ENCODE measurements around the gene HNRNPUL1.
"Not testable (repeated sequence)": the region's sequence is repeated elsewhere in the genome, so short reads cannot be mapped to it uniquely, and the experiment has no call there.

HNRNPUL1 gene

DNA sequence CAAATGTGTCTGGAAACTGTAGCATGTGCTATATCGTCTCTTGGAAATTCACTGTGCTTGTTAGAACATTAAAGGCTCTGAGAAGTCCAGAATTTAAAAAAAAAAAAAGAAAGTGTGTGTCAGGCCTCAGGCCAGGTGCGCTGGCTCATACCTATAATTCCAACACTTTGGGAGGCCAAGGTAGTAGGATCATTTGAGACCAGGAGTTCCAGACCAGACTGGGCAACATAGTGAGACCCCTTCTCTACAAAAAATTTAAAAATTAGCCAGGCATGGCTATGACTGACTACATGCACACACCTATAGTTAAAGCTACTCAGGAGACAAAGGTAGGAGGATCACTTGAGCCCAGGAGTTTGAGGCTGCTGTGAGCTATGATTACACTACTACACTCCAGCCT lies 4.9 kb downstream of the HNRNPUL1 start:
- DNase-seq (ENCODE audit: insufficient read length, low spot score), result no peak
- TF ChIP-seq PAX5 (IDR thresholded peaks at IDR 0.05; ENCODE audit: insufficient read depth, low read length, severe bottlenecking) (no peak), SPI1 (IDR thresholded peaks at IDR 0.05; ENCODE audit: low read depth, low read length) (no peak), POLR2AphosphoS5 (IDR thresholded peaks at IDR 0.05; ENCODE audit: low read depth, low read length) (no peak), POU2F2 (IDR thresholded peaks at IDR 0.05; ENCODE audit: low read depth, low read length) (no peak), TAF1 (IDR thresholded peaks at IDR 0.05; ENCODE audit: low read depth, low read length) (no peak), POLR2A (IDR thresholded peaks at IDR 0.05; ENCODE audit: low read depth, low read length) (no peak)
- FAIRE-seq, result no peak

GRCh38 chr19:41269571-41269970 lies 5.4 kb downstream of the HNRNPUL1 start:
- DNase-seq (ENCODE audit: insufficient read length, low spot score) (no peak), FAIRE-seq (no peak)
- TF ChIP-seq POLR2A (IDR thresholded peaks at IDR 0.05; ENCODE audit: low read depth, low read length), result no peak
- no peak for TF ChIP-seq SPI1 (IDR thresholded peaks at IDR 0.05; ENCODE audit: low read depth, low read length)
- TF ChIP-seq POU2F2 (IDR thresholded peaks at IDR 0.05; ENCODE audit: low read depth, low read length), result no peak
- TF ChIP-seq POLR2AphosphoS5 (IDR thresholded peaks at IDR 0.05; ENCODE audit: low read depth, low read length), result no peak
- no peak for TF ChIP-seq TAF1 (IDR thresholded peaks at IDR 0.05; ENCODE audit: low read depth, low read length)
- TF ChIP-seq PAX5 (IDR thresholded peaks at IDR 0.05; ENCODE audit: insufficient read depth, low read length, severe bottlenecking), result no peak

DNA sequence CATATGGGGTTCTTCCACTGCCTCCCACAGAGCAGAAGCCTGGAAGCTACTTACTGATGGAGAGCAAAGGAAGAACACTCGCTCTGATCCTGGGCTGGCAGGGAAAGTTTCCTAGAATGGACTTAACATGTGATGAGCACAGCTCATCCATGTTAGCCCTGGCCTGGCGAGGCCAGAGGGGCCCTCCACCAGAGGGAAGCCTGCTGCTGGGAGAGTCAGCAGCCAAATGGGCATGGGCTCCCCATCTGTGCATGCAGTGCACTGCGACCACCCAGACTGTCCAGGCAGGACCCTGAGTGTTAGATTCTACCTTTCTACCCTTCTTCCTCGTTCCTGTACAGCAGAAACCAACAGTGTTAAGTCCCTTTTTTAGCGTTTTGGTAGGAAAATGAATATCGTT lies 8.9 kb downstream of the HNRNPUL1 start:
- no peak for TF ChIP-seq POLR2AphosphoS5 (IDR thresholded peaks at IDR 0.05; ENCODE audit: low read depth, low read length)
- no peak for TF ChIP-seq POU2F2 (IDR thresholded peaks at IDR 0.05; ENCODE audit: low read depth, low read length)
- no peak for TF ChIP-seq POLR2A (IDR thresholded peaks at IDR 0.05; ENCODE audit: low read depth, low read length)
- TF ChIP-seq TAF1 (IDR thresholded peaks at IDR 0.05; ENCODE audit: low read depth, low read length), result no peak
- no peak for TF ChIP-seq PAX5 (IDR thresholded peaks at IDR 0.05; ENCODE audit: insufficient read depth, low read length, severe bottlenecking)
- TF ChIP-seq SPI1 (IDR thresholded peaks at IDR 0.05; ENCODE audit: low read depth, low read length), result no peak
- FAIRE-seq (no peak), DNase-seq (ENCODE audit: insufficient read length, low spot score) (no peak)

DNA sequence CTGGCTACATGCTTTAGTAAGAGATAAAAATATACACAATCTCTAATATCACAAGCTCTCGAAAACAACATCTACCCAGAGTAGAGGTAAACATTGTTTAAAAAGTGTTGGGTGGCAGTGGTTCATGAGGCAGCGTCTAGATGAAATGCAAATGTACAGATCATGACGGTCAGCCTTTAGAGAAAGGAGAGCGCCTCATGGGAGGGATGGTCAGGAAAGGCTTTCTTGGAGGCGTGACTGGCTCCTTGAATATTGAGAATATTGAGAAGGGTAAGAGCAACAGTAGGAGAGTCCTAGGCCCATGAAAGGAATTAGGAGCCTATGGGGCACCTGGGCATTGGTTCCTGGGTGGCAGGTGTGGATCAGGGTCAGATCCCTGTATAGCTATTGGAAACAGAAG lies 10.6 kb downstream of the HNRNPUL1 start:
- FAIRE-seq, result no peak
- no peak for DNase-seq (ENCODE audit: insufficient read length, low spot score)
- TF ChIP-seq POU2F2 (IDR thresholded peaks at IDR 0.05; ENCODE audit: low read depth, low read length), result no peak
- no peak for TF ChIP-seq TAF1 (IDR thresholded peaks at IDR 0.05; ENCODE audit: low read depth, low read length)
- no peak for TF ChIP-seq POLR2A (IDR thresholded peaks at IDR 0.05; ENCODE audit: low read depth, low read length)
- no peak for TF ChIP-seq POLR2AphosphoS5 (IDR thresholded peaks at IDR 0.05; ENCODE audit: low read depth, low read length)
- TF ChIP-seq PAX5 (IDR thresholded peaks at IDR 0.05; ENCODE audit: insufficient read depth, low read length, severe bottlenecking), result no peak
- TF ChIP-seq SPI1 (IDR thresholded peaks at IDR 0.05; ENCODE audit: low read depth, low read length), result no peak

DNA sequence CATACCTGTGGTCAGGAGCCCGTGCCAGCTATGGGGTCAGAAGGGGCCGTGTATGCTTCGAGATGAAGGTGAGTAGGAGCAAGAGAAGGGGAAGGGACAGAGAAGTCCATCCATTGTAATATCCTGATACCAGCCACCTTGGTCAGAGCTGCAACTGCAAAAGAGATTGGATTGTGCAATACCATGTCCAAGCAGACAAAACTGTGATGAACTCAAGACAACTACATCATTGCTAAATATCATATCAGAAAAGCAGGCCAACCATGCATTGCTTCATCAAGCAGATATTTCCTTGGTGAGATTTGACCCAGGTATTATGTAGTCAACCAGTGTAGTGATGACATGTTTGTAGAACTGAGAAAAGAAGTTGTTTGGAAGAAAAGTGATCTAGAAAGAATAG lies 12.1 kb downstream of the HNRNPUL1 start:
- TF ChIP-seq TAF1 (IDR thresholded peaks at IDR 0.05; ENCODE audit: low read depth, low read length) (no peak), PAX5 (IDR thresholded peaks at IDR 0.05; ENCODE audit: insufficient read depth, low read length, severe bottlenecking) (no peak), POLR2A (IDR thresholded peaks at IDR 0.05; ENCODE audit: low read depth, low read length) (no peak), POU2F2 (IDR thresholded peaks at IDR 0.05; ENCODE audit: low read depth, low read length) (no peak)
- FAIRE-seq (no peak), DNase-seq (ENCODE audit: insufficient read length, low spot score) (no peak)

GRCh38 chr19:41278478-41278877 lies 14.3 kb downstream of the HNRNPUL1 start:
- TF ChIP-seq POLR2AphosphoS5 (IDR thresholded peaks at IDR 0.05; ENCODE audit: low read depth, low read length) (no peak), POLR2A (IDR thresholded peaks at IDR 0.05; ENCODE audit: low read depth, low read length) (no peak), TAF1 (IDR thresholded peaks at IDR 0.05; ENCODE audit: low read depth, low read length) (no peak), POU2F2 (IDR thresholded peaks at IDR 0.05; ENCODE audit: low read depth, low read length) (no peak), PAX5 (IDR thresholded peaks at IDR 0.05; ENCODE audit: insufficient read depth, low read length, severe bottlenecking) (no peak), SPI1 (IDR thresholded peaks at IDR 0.05; ENCODE audit: low read depth, low read length) (no peak)
- no peak for DNase-seq (ENCODE audit: insufficient read length, low spot score)
- no peak for FAIRE-seq

DNA sequence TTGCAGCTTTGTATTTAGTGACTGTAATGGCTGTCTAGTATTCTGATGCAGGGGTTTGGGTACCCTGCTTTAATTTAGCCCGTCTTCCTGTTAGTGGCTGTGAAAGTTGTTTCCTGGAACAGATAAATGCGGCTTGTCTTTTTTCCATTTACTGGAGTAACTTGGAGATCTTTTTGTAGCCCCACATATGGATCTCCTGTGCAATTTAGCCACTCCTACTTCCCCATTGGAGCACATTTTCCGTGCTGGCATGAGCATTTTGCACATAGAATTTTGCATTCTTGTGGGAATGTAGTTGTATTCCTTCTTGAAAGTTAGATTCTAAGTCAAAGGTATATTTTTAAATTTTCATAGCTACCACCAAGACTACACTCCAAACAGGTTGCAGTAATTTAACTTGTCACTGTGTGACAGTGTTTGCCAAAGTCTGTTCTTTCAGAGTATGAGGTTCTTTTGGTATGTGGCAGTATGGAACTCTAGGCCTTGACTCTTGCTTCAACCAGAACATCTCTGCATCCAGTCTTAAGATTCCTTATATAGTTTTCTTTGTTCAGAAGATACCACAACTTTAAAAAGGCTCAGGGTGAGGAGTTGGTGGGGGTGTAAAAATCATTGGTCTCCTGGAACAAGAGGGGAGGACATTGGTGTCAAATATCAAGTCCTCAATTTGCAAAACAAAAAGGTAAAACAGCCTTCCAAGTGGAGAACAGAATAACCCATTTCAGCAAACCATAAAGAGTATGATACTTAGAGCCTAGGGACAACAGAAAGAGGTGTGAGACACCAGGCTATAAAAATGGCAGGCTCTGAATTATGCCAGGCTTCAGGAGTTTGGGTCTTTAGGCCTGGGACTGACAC lies 24.7 kb downstream of the HNRNPUL1 start:
- FAIRE-seq (no peak), DNase-seq (ENCODE audit: insufficient read length, low spot score) (no peak)
- no peak for TF ChIP-seq PAX5 (IDR thresholded peaks at IDR 0.05; ENCODE audit: insufficient read depth, low read length, severe bottlenecking)
- no peak for TF ChIP-seq TAF1 (IDR thresholded peaks at IDR 0.05; ENCODE audit: low read depth, low read length)
- no peak for TF ChIP-seq POLR2AphosphoS5 (IDR thresholded peaks at IDR 0.05; ENCODE audit: low read depth, low read length)
- no peak for TF ChIP-seq POLR2A (IDR thresholded peaks at IDR 0.05; ENCODE audit: low read depth, low read length)
- no peak for TF ChIP-seq SPI1 (IDR thresholded peaks at IDR 0.05; ENCODE audit: low read depth, low read length)
- TF ChIP-seq POU2F2 (IDR thresholded peaks at IDR 0.05; ENCODE audit: low read depth, low read length), result no peak

GRCh38 chr19:41289814-41290213 lies 25.6 kb downstream of the HNRNPUL1 start:
- FAIRE-seq; DNase-seq (ENCODE audit: insufficient read length, low spot score): not testable (repeated sequence)

- FAIRE-seq (no peak), DNase-seq (ENCODE audit: insufficient read length, low spot score) (no peak)
- TF ChIP-seq PAX5 (IDR thresholded peaks at IDR 0.05; ENCODE audit: insufficient read depth, low read length, severe bottlenecking), result no peak
- TF ChIP-seq SPI1 (IDR thresholded peaks at IDR 0.05; ENCODE audit: low read depth, low read length), result no peak
- no peak for TF ChIP-seq TAF1 (IDR thresholded peaks at IDR 0.05; ENCODE audit: low read depth, low read length)
- no peak for TF ChIP-seq POLR2A (IDR thresholded peaks at IDR 0.05; ENCODE audit: low read depth, low read length)
- no peak for TF ChIP-seq POLR2AphosphoS5 (IDR thresholded peaks at IDR 0.05; ENCODE audit: low read depth, low read length)
- TF ChIP-seq POU2F2 (IDR thresholded peaks at IDR 0.05; ENCODE audit: low read depth, low read length), result no peak
Observed at GRCh38 chr19:41294393-41294792, 30.2 kb downstream of the HNRNPUL1 start.

DNA sequence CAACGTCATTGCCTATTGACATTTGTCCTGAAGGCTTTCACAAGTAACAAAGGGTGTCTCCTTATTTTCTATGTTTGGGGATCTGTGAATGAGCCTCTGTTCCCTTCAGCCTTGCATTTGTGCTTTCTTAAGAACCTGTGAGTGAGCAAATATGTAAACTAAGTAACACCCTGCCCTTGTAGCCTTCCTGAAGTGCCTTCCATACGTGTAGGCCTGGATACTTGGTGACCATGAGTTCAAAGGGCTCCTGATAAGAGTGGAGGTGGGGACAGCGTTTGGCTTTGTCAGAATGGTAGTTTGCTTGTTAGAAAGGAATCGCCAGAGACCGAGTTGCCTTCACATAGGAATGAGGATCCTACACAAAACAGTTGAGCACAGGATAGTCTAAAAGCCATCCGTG lies 31.3 kb downstream of the HNRNPUL1 start:
- no peak for FAIRE-seq
- TF ChIP-seq POLR2A (IDR thresholded peaks at IDR 0.05; ENCODE audit: low read depth, low read length), result no peak; the same call in 1 of the 2 replicates
- TF ChIP-seq PAX5 (IDR thresholded peaks at IDR 0.05; ENCODE audit: insufficient read depth, low read length, severe bottlenecking), result no peak
- no peak for TF ChIP-seq TAF1 (IDR thresholded peaks at IDR 0.05; ENCODE audit: low read depth, low read length)
- no peak for TF ChIP-seq SPI1 (IDR thresholded peaks at IDR 0.05; ENCODE audit: low read depth, low read length)
- no peak for TF ChIP-seq POLR2AphosphoS5 (IDR thresholded peaks at IDR 0.05; ENCODE audit: low read depth, low read length)
- TF ChIP-seq POU2F2 (IDR thresholded peaks at IDR 0.05; ENCODE audit: low read depth, low read length), result no peak
- no peak for DNase-seq (ENCODE audit: insufficient read length, low spot score)

All from GM12891 (cell line).